Measurements from ENCODE around the gene KRTAP24-1.

KRTAP24-1 gene

DNA sequence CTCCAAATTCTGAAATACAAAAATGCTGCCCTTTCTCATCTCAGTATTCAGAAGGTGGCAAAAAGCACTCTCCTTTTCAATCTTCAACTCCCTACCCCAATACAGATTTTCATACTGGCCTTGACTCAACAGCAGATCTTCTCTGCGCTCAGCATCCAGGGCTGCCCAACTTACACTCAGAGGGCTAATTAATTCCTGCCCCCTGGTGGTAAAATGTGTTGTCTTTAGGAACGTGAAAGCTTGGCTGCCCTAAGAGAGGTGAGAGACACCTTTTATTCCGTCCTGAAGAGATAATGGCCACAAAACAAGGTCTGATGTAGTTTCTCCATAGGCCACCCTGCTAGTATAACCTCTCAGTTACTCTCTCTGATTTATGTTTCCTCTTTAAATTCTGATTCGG lies 25.0 kb downstream of the KRTAP24-1 start:
- no peak overlapping the region for H3K4me3 ChIP-seq (ENCODE audit: low read depth, low read length)
- peak; percentile 1 for DNase-seq (ENCODE audit: low read depth, low spot score)
- in situ Hi-C loops (cut with HindIII; ENCODE audit: low sequenced_read_pairs) = no loop called here
- TF ChIP-seq, protein P1, sequence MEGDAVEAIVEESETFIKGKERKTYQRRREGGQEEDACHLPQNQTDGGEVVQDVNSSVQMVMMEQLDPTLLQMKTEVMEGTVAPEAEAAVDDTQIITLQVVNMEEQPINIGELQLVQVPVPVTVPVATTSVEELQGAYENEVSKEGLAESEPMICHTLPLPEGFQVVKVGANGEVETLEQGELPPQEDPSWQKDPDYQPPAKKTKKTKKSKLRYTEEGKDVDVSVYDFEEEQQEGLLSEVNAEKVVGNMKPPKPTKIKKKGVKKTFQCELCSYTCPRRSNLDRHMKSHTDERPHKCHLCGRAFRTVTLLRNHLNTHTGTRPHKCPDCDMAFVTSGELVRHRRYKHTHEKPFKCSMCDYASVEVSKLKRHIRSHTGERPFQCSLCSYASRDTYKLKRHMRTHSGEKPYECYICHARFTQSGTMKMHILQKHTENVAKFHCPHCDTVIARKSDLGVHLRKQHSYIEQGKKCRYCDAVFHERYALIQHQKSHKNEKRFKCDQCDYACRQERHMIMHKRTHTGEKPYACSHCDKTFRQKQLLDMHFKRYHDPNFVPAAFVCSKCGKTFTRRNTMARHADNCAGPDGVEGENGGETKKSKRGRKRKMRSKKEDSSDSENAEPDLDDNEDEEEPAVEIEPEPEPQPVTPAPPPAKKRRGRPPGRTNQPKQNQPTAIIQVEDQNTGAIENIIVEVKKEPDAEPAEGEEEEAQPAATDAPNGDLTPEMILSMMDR (IDR thresholded peaks at IDR 0.05; ENCODE audit: low read depth, low read length) = no peak

DNA sequence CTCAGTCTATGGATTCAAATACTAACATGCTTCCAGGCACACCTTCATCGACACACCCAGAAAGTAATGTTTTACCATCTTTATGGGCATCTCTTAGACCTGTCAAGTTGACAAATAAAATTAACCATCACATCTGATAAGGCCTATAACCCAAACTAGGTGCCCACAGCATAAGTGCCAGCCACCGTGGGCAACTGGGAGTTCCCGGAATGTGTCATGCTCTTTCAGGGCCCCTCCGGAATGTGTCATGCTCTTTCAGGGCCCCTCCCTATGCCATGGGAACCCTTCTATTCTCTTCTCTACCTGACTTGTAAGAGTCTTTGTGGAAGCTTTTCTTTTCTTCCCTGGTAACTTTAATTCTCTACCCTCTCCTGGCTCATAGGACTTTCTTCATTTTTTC lies 26.6 kb downstream of the KRTAP24-1 start:
- DNase-seq (ENCODE audit: low read depth, low spot score) = no peak
- no peak overlapping the region for H3K4me3 ChIP-seq (ENCODE audit: low read depth, low read length)
- in situ Hi-C loops (cut with HindIII; ENCODE audit: low sequenced_read_pairs) = no loop called here
- TF ChIP-seq, protein P1 (IDR thresholded peaks at IDR 0.05; ENCODE audit: low read depth, low read length) = no peak

DNA sequence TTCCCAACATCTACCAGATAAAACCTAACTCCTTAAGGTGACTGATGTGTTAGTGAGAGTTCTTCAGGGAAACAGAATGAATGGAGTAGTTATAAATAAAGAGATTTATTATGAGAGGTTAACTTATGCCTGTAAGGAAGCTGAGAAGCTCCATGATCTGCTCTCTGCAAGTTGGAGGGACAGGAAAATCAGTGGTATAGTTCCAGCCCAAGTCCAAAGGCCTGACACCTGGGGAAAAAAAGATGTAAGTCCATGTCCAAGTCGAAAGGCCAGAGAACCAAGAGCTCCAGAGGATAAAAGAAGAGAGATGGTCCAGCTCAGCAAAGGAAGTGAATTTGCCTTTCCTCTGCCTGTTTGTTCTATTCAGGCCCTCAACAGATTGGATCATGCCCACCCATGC lies 27.1 kb downstream of the KRTAP24-1 start:
- H3K4me3 ChIP-seq (ENCODE audit: low read depth, low read length) = no peak overlapping the region
- in situ Hi-C loops (cut with HindIII; ENCODE audit: low sequenced_read_pairs) = no loop called here
- DNase-seq (ENCODE audit: low read depth, low spot score) = no peak
- TF ChIP-seq, protein P1 (IDR thresholded peaks at IDR 0.05; ENCODE audit: low read depth, low read length) = no peak

DNA sequence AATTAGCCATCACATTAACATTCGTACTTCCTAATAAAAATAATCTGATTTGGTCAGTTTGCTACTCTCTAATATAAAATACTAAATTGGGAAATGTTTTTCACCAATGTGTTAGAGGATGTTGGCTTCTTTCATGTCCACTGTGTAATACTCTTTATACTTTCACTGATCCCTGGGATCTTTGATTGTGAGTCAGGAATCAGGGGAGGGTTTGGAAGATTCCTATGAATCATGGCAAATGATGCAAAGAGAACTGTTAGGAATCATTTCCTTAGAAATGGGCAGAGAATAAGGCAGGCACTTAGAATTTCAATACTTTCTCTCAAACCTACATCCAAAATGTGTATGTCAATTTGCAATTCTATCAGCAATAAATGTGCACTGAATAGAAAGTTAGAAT lies 31.0 kb downstream of the KRTAP24-1 start:
- DNase-seq (ENCODE audit: low read depth, low spot score) = no peak
- TF ChIP-seq, protein P1 (IDR thresholded peaks at IDR 0.05; ENCODE audit: low read depth, low read length) = no peak
- H3K4me3 ChIP-seq (ENCODE audit: low read depth, low read length) = no peak overlapping the region
- in situ Hi-C loops (cut with HindIII; ENCODE audit: low sequenced_read_pairs) = no loop called here

DNA sequence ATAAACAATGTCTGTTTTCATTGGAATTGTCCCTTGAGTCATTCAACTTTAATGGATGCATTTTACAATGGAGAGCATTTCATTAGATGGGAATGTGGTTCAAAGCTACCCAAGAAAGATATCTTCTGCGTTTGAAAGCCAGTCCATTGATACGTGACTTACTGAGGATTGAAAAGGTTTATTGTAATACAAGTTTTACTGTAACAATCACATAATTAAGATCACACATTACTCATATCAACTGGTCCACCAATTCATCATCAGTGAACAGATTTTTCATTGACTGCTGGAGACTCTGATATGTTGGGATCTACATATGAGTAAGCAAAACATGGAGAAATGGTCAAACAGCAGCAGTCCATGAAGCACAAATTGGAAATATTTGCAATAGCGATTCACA lies 32.8 kb downstream of the KRTAP24-1 start:
- H3K4me3 ChIP-seq (ENCODE audit: low read depth, low read length) = no peak overlapping the region
- TF ChIP-seq, protein P1 (IDR thresholded peaks at IDR 0.05; ENCODE audit: low read depth, low read length) = no peak
- in situ Hi-C loops (cut with HindIII; ENCODE audit: low sequenced_read_pairs) = no loop called here
- no peak for DNase-seq (ENCODE audit: low read depth, low spot score)

DNA sequence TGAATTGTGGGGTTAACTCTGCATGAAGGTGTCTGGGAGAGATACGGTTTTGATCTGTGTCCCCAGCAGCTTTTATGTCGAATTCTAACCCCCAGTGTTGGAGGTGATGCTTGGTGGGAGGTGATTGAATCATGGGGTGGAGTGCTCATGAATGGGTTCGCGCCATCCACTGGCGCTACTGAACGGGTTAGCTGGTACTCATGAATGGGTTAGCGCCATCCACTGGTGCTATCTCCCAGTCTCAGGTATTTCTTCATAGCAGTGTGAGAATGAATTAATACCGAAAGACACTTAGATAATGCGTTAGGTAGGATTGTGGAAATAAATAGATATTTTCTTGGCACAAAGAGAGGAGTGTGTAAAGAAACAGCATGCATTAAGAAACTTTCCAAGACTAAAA lies 33.9 kb downstream of the KRTAP24-1 start:
- in situ Hi-C loops (cut with HindIII; ENCODE audit: low sequenced_read_pairs) = no loop called here
- no peak for DNase-seq (ENCODE audit: low read depth, low spot score)
- H3K4me3 ChIP-seq (ENCODE audit: low read depth, low read length) = no peak overlapping the region
- TF ChIP-seq, protein P1 (IDR thresholded peaks at IDR 0.05; ENCODE audit: low read depth, low read length) = no peak

DNA sequence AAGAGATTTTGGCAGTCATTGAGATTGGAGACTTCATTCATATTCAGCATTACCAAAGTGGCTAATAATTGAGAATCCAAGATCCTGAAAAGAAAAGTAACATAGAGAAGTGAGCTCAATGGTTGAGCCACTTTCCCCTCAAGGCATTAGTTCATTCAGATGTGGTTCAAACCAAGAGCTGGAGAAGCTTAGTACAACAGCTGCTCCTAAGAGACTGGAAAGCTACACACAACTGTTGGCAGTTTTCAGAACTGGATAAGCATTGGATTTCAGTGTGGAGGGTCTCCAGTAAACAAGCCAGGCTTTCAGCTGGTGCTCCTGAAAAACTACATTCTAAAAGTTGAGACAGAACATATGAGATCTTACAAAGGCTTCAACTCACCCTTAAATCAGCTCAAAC lies 37.7 kb downstream of the KRTAP24-1 start:
- H3K4me3 ChIP-seq (ENCODE audit: low read depth, low read length) = no peak overlapping the region
- in situ Hi-C loops (cut with HindIII; ENCODE audit: low sequenced_read_pairs) = no loop called here
- no peak for DNase-seq (ENCODE audit: low read depth, low spot score)
- TF ChIP-seq, protein P1 (IDR thresholded peaks at IDR 0.05; ENCODE audit: low read depth, low read length) = no peak
